ENCODE data around the gene EHF. TPM values are rescaled to one million over a fixed set of nuclear protein-coding genes. Genes with fewer than 3 reads are reported as not detected.

EHF gene
- total and polyA plus RNA-seq, 9 of the 15 experiments (the other 6 are each of a cell fraction or from before 2014, with no cell fraction given), result 0.04 to 0.54 (median 0.37) TPM

DNA sequence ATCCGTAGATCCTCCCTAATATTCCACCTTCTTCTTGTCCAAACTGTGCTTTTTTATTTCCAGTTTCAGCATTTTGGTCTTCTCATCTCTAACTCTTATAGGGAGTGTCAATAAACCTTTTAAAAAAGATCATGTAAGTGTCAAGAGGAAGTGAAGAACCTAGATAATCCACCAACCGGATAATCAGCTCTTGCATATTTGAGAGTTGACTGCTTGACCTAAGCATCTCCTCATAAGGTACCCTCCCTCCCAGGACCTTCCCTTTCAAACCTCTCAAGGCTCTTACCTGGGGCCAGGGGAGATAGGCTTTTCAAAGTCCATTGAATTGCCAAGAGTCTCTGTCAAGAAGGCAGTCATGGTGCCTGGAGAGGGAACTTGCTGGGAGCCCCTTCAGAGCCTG, 691 bp upstream of the EHF start (continued):
- TF ChIP-seq, protein P1, sequence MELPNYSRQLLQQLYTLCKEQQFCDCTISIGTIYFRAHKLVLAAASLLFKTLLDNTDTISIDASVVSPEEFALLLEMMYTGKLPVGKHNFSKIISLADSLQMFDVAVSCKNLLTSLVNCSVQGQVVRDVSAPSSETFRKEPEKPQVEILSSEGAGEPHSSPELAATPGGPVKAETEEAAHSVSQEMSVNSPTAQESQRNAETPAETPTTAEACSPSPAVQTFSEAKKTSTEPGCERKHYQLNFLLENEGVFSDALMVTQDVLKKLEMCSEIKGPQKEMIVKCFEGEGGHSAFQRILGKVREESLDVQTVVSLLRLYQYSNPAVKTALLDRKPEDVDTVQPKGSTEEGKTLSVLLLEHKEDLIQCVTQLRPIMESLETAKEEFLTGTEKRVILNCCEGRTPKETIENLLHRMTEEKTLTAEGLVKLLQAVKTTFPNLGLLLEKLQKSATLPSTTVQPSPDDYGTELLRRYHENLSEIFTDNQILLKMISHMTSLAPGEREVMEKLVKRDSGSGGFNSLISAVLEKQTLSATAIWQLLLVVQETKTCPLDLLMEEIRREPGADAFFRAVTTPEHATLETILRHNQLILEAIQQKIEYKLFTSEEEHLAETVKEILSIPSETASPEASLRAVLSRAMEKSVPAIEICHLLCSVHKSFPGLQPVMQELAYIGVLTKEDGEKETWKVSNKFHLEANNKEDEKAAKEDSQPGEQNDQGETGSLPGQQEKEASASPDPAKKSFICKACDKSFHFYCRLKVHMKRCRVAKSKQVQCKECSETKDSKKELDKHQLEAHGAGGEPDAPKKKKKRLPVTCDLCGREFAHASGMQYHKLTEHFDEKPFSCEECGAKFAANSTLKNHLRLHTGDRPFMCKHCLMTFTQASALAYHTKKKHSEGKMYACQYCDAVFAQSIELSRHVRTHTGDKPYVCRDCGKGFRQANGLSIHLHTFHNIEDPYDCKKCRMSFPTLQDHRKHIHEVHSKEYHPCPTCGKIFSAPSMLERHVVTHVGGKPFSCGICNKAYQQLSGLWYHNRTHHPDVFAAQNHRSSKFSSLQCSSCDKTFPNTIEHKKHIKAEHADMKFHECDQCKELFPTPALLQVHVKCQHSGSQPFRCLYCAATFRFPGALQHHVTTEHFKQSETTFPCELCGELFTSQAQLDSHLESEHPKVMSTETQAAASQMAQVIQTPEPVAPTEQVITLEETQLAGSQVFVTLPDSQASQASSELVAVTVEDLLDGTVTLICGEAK (IDR thresholded peaks at IDR 0.05), result no peak
- TF ChIP-seq, protein P1 (CRISPR knock-in tag; IDR thresholded peaks at IDR 0.05), result no peak
- TF ChIP-seq IFI16 (CRISPR knock-in tag; IDR thresholded peaks at IDR 0.05) (no peak), SIN3B (IDR thresholded peaks at IDR 0.05; ENCODE audit: low read depth) (no peak), CREM (IDR thresholded peaks at IDR 0.05; ENCODE audit: low read depth) (no peak), FOXJ2 (tag; IDR thresholded peaks at IDR 0.05) (no peak), GTF2F1 (IDR thresholded peaks at IDR 0.05; ENCODE audit: low read depth, low read length) (no peak), HDAC2 (IDR thresholded peaks at IDR 0.05) (no peak), STAT5A (IDR thresholded peaks at IDR 0.05; ENCODE audit: borderline replicate concordance, low read length) (no peak)
- TF ChIP-seq, protein P2, sequence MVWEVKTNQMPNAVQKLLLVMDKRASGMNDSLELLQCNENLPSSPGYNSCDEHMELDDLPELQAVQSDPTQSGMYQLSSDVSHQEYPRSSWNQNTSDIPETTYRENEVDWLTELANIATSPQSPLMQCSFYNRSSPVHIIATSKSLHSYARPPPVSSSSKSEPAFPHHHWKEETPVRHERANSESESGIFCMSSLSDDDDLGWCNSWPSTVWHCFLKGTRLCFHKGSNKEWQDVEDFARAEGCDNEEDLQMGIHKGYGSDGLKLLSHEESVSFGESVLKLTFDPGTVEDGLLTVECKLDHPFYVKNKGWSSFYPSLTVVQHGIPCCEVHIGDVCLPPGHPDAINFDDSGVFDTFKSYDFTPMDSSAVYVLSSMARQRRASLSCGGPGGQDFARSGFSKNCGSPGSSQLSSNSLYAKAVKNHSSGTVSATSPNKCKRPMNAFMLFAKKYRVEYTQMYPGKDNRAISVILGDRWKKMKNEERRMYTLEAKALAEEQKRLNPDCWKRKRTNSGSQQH (CRISPR knock-in tag; IDR thresholded peaks at IDR 0.05), result no peak
- TF ChIP-seq, protein P3, sequence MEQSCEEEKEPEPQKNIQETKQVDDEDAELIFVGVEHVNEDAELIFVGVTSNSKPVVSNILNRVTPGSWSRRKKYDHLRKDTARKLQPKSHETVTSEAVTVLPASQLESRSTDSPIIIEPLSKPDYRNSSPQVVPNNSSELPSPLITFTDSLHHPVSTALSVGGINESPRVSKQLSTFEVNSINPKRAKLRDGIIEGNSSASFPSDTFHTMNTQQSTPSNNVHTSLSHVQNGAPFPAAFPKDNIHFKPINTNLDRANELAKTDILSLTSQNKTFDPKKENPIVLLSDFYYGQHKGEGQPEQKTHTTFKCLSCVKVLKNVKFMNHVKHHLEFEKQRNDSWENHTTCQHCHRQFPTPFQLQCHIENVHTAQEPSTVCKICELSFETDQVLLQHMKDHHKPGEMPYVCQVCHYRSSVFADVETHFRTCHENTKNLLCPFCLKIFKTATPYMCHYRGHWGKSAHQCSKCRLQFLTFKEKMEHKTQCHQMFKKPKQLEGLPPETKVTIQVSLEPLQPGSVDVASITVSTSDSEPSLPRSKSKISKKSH (CRISPR knock-in tag; IDR thresholded peaks at IDR 0.05), result no peak
- TF ChIP-seq, protein P4, sequence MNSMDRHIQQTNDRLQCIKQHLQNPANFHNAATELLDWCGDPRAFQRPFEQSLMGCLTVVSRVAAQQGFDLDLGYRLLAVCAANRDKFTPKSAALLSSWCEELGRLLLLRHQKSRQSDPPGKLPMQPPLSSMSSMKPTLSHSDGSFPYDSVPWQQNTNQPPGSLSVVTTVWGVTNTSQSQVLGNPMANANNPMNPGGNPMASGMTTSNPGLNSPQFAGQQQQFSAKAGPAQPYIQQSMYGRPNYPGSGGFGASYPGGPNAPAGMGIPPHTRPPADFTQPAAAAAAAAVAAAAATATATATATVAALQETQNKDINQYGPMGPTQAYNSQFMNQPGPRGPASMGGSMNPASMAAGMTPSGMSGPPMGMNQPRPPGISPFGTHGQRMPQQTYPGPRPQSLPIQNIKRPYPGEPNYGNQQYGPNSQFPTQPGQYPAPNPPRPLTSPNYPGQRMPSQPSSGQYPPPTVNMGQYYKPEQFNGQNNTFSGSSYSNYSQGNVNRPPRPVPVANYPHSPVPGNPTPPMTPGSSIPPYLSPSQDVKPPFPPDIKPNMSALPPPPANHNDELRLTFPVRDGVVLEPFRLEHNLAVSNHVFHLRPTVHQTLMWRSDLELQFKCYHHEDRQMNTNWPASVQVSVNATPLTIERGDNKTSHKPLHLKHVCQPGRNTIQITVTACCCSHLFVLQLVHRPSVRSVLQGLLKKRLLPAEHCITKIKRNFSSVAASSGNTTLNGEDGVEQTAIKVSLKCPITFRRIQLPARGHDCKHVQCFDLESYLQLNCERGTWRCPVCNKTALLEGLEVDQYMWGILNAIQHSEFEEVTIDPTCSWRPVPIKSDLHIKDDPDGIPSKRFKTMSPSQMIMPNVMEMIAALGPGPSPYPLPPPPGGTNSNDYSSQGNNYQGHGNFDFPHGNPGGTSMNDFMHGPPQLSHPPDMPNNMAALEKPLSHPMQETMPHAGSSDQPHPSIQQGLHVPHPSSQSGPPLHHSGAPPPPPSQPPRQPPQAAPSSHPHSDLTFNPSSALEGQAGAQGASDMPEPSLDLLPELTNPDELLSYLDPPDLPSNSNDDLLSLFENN (IDR thresholded peaks at IDR 0.05; ENCODE audit: low read depth in 2 of 2, low read length in 2 of 2), result no peak

Data from K562 (cell line).